Measurements from ENCODE around the gene CDK5RAP3. TPM values are rescaled to one million over a fixed set of nuclear protein-coding genes. Genes with fewer than 3 reads are reported as not detected.

CDK5RAP3 gene
- total and polyA plus RNA-seq, 2 of the 13 experiments (the other 11 are each of a cell fraction or from before 2014, with no cell fraction given): 128 to 154 TPM

GRCh38 chr17:47952171-47953021 lies 18.5 kb upstream of the CDK5RAP3 start (continued):
- peak; percentile 19; the same call in 1 of the 2 replicates for TF ChIP-seq ZNF431 (CRISPR knock-in tag; IDR thresholded peaks at IDR 0.05; ENCODE audit: borderline replicate concordance, low read depth)
- TF ChIP-seq NKX3-1 (CRISPR knock-in tag; IDR thresholded peaks at IDR 0.05): no peak
- TF ChIP-seq DMAP1 (CRISPR knock-in tag; IDR thresholded peaks at IDR 0.05): 0 out of 2 replicates have a peak, but pooled peaks have one; percentile 36
- no peak for TF ChIP-seq RFXANK (CRISPR knock-in tag; IDR thresholded peaks at IDR 0.05)
- 0 out of 2 replicates have a peak, but pooled peaks have one; percentile 45 for TF ChIP-seq DNMT3B (CRISPR knock-in tag; conservative IDR thresholded peaks at IDR 0.05)
- peak; percentile 83; the same call in 1 of the 2 replicates for TF ChIP-seq HOXD1 (CRISPR knock-in tag; IDR thresholded peaks at IDR 0.05)
- peak; percentile 41; the same call in 1 of the 2 replicates for TF ChIP-seq THAP7 (CRISPR knock-in tag; IDR thresholded peaks at IDR 0.05)
- no peak for TF ChIP-seq SMC3 (IDR thresholded peaks at IDR 0.05; ENCODE audit: low read length)
- no peak for TF ChIP-seq SIN3B (IDR thresholded peaks at IDR 0.05; ENCODE audit: low read length)
- no peak for TF ChIP-seq EED (CRISPR knock-in tag; IDR thresholded peaks at IDR 0.05)
- TF ChIP-seq NBN (conservative IDR thresholded peaks at IDR 0.05): no peak
- TF ChIP-seq ZNF737 (CRISPR knock-in tag; IDR thresholded peaks at IDR 0.05; ENCODE audit: borderline replicate concordance): no peak
- TF ChIP-seq CREM (IDR thresholded peaks at IDR 0.05): 0 out of 2 replicates have a peak, but pooled peaks have one; percentile 38
- TF ChIP-seq CREM (CRISPR knock-in tag; IDR thresholded peaks at IDR 0.05): no peak
- TF ChIP-seq, protein P1, sequence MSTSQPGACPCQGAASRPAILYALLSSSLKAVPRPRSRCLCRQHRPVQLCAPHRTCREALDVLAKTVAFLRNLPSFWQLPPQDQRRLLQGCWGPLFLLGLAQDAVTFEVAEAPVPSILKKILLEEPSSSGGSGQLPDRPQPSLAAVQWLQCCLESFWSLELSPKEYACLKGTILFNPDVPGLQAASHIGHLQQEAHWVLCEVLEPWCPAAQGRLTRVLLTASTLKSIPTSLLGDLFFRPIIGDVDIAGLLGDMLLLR (CRISPR knock-in tag; IDR thresholded peaks at IDR 0.05): no peak
- TF ChIP-seq RCOR2 (CRISPR knock-in tag; IDR thresholded peaks at IDR 0.05): peak; percentile 79; the same call in 1 of the 2 replicates
- TF ChIP-seq, protein P2, sequence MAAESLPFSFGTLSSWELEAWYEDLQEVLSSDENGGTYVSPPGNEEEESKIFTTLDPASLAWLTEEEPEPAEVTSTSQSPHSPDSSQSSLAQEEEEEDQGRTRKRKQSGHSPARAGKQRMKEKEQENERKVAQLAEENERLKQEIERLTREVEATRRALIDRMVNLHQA (CRISPR knock-in tag; IDR thresholded peaks at IDR 0.05): no peak
- TF ChIP-seq, protein P3, sequence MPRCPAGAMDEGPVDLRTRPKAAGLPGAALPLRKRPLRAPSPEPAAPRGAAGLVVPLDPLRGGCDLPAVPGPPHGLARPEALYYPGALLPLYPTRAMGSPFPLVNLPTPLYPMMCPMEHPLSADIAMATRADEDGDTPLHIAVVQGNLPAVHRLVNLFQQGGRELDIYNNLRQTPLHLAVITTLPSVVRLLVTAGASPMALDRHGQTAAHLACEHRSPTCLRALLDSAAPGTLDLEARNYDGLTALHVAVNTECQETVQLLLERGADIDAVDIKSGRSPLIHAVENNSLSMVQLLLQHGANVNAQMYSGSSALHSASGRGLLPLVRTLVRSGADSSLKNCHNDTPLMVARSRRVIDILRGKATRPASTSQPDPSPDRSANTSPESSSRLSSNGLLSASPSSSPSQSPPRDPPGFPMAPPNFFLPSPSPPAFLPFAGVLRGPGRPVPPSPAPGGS (CRISPR knock-in tag; IDR thresholded peaks at IDR 0.05): peak; percentile 83
- TF ChIP-seq ARNTL (CRISPR knock-in tag; IDR thresholded peaks at IDR 0.05): peak; percentile 95
- TF ChIP-seq ZNF124 (CRISPR knock-in tag; IDR thresholded peaks at IDR 0.05): 0 out of 2 replicates have a peak, but pooled peaks have one; percentile 67
- no peak for TF ChIP-seq ZNF446 (CRISPR knock-in tag; IDR thresholded peaks at IDR 0.05)
- peak; percentile 81; the same call in 1 of the 2 replicates for TF ChIP-seq EEA1 (CRISPR knock-in tag; IDR thresholded peaks at IDR 0.05; ENCODE audit: borderline replicate concordance)
- TF ChIP-seq ZNF143 (CRISPR knock-in tag; IDR thresholded peaks at IDR 0.05): no peak
- no peak for TF ChIP-seq FOXA1 (IDR thresholded peaks at IDR 0.05)
- no peak for TF ChIP-seq FOXA1 (CRISPR knock-in tag; IDR thresholded peaks at IDR 0.05)
- TF ChIP-seq ZNF569 (CRISPR knock-in tag; IDR thresholded peaks at IDR 0.05; ENCODE audit: borderline replicate concordance): no peak
- no peak for TF ChIP-seq THAP8 (CRISPR knock-in tag; IDR thresholded peaks at IDR 0.05; ENCODE audit: borderline replicate concordance)
- no peak for TF ChIP-seq ZNF615 (CRISPR knock-in tag; IDR thresholded peaks at IDR 0.05; ENCODE audit: borderline replicate concordance)
- TF ChIP-seq KLF11 (CRISPR knock-in tag; IDR thresholded peaks at IDR 0.05): no peak
- TF ChIP-seq MED1 (CRISPR knock-in tag; IDR thresholded peaks at IDR 0.05): peak; percentile 91
- TF ChIP-seq TGIF2 (CRISPR knock-in tag; IDR thresholded peaks at IDR 0.05): no peak
